Muscle of leg (tissue), 11 donors: ENCODE data around the gene WBP2. TPM values are rescaled to one million over a fixed set of nuclear protein-coding genes. Genes with fewer than 3 reads are reported as not detected.
A peak's percentile ranks its signal among the peaks of the same experiment; 100 is the strongest.
"Not testable (repeated sequence)": the region's sequence is repeated elsewhere in the genome, so short reads cannot be mapped to it uniquely, and the experiment has no call there.

Experiments
- DNase-seq: peaks from one replicate; pipeline ENCODE4 v3.0.0; 2013
- H3K27ac ChIP-seq: one replicate; pipeline ENCODE4 v1.5.1; 2013; ENCODE audit warnings: mild to moderate bottlenecking, low read length, control low read depth
- H3K27me3 ChIP-seq: one replicate; pipeline ENCODE4 v1.6.1; 2013; ENCODE audit warnings: low read length; ENCODE audit not compliant: control insufficient read depth, insufficient read depth
- H3K36me3 ChIP-seq: one replicate; pipeline ENCODE4 v1.6.1; 2013; ENCODE audit warnings: low read length; ENCODE audit not compliant: control insufficient read depth, insufficient read depth
- H3K4me1 ChIP-seq: one replicate; pipeline ENCODE4 v1.6.1; 2013; ENCODE audit warnings: low read length; ENCODE audit not compliant: control insufficient read depth, insufficient read depth
- H3K4me3 ChIP-seq: one replicate; pipeline ENCODE4 v1.5.1; 2013; ENCODE audit warnings: low read length, control low read depth
- H3K9me3 ChIP-seq: replicated peaks from 2 replicates; pipeline ENCODE4 v1.6.1; 2013; ENCODE audit warnings: low read depth, low read length; ENCODE audit not compliant: control insufficient read depth
- WGBS: methylation state at CpG from one replicate; pipeline ENCODE4 v1.1.5; 2013; ENCODE audit warnings: missing lambda C conversion rate; ENCODE audit not compliant: insufficient coverage; 5-methylcytosine and 5-hydroxymethylcytosine counted together
- polyA plus RNA-seq, 8 donors: library from polyadenylated mRNA; unstranded; fragments of 120-200 nt; gene quantifications; one replicate each; pipeline versions ENCODE4 v1.2.1 to v1.2.3, GENCODE V29; 2013; ENCODE audit warnings: inconsistent platforms in 1 of 8, low replicate concordance in 1 of 8; ENCODE audit not compliant: insufficient read length in 8 of 8, insufficient read depth in 1 of 8
- total RNA-seq: library from RNA; stranded (reverse); fragments of 120-200 nt; gene quantifications from one replicate; pipeline ENCODE4 v1.2.4, GENCODE V29; 2013

WBP2 gene
- total and polyA plus RNA-seq, 9 donors, result 16.0 to 64.1 (median 59.1) TPM

DNA sequence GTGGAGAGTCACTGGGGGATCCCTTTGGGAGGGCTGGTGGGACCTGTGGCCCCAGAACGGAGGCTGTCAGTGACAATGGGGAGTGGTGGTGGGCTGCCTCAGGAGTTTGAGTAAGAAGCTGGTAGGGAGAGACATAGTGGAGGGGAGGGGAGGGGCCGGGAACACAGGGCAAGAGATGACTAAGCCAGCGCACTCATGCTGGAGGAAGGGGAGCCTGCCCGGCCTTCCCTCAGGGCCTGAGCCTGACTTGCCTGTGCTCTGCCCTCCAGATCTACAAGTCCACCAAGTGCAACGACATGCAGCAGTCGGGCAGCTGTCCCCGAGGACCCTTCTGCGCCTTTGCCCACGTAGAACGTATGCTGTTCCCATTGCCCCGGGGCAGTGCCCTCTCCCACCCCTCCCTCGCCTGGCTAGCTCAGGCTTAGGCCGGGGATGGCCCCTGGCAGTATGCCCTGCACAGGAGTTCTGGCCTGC lies 40.2 kb downstream of the WBP2 start:
- Histone ChIP-seq H3K36me3 (peaks cover 94% of the 10 kb centered on the region), H3K4me1 (peaks cover 1% of the 10 kb centered on the region), H3K9me3 (no peaks in the 10 kb centered on the region), H3K4me3 (no peak overlapping the region), H3K27me3 (no peaks in the 10 kb centered on the region), H3K27ac (no peak overlapping the region)
- DNase-seq, result no peak
- 88% methylated on average over 11 of the region's 13 CpGs for WGBS

DNA sequence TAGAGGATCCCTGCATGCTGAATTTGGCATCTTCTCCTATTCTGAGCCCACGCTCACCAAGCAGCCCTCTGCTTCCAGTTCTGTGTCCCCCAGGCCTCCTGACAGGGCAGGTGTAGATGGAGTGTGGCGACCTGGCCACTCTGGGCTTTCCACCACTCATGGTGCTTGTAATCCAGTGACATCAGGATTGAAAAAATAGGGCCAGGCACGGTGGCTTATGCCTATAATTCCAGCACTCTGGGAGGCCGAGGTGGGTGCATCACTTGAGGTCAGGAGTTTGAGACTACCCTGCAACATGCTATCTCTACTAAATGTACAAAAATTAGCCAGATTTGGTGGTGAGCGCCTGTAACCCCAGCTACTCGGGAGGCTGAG lies 41.1 kb downstream of the WBP2 start:
- no peak overlapping the region for H3K4me3 ChIP-seq
- 100% methylated on average over 2 of the region's 6 CpGs for WGBS
- no peaks in the 10 kb centered on the region for H3K9me3 ChIP-seq
- no peaks in the 10 kb centered on the region for H3K27me3 ChIP-seq
- H3K36me3 ChIP-seq, result peaks cover 94% of the 10 kb centered on the region
- H3K27ac ChIP-seq, result no peak overlapping the region
- no peak for DNase-seq
- H3K4me1 ChIP-seq, result peaks cover 9% of the 10 kb centered on the region

DNA sequence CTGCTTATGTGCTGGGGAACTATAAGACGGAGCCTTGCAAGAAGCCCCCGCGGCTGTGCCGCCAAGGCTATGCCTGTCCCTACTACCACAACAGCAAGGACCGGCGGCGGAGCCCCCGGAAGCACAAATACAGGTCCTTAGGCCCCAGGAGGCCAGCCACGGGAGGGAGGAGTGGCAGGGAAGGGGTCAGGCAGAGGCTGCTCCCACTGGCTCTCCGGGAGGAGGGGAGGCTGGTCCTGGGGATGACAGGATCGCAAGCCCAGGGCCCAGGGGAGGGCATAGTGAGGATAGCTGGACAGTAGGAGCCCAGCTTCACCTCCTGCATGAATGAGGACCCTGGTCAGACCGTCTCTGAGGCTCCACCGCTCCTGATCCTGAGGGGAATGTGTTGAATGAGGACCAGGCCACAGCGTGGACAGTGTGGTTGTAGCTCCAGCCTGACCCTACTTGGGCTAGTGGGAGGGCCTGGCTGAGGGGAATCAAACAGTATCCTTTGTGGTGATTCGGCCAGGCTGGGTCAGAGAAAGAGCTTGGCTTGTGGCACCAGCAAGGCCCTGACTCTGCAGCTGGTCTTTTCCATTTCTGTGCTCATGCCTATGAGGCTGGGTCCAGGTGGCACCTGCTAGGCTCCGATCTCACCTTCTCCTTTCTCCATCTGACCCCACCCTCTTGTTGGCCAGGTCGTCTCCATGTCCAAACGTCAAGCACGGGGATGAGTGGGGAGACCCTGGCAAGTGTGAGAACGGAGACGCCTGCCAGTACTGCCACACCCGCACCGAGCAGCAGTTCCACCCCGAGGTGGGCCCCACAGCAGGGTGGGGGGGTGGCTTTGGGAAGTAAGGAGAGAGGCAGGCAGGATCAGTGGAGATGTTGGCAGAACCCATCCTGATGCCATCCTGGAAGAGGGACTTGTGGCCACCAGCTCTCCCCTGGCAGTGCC lies 41.8 kb downstream of the WBP2 start:
- WGBS, result 77% methylated on average over 15 of the region's 24 CpGs
- Histone ChIP-seq H3K27ac (no peak overlapping the region), H3K4me1 (peaks cover 14% of the 10 kb centered on the region), H3K36me3 (peaks cover 88% of the 10 kb centered on the region), H3K4me3 (no peak overlapping the region), H3K9me3 (no peaks in the 10 kb centered on the region), H3K27me3 (no peaks in the 10 kb centered on the region)
- no peak for DNase-seq

DNA sequence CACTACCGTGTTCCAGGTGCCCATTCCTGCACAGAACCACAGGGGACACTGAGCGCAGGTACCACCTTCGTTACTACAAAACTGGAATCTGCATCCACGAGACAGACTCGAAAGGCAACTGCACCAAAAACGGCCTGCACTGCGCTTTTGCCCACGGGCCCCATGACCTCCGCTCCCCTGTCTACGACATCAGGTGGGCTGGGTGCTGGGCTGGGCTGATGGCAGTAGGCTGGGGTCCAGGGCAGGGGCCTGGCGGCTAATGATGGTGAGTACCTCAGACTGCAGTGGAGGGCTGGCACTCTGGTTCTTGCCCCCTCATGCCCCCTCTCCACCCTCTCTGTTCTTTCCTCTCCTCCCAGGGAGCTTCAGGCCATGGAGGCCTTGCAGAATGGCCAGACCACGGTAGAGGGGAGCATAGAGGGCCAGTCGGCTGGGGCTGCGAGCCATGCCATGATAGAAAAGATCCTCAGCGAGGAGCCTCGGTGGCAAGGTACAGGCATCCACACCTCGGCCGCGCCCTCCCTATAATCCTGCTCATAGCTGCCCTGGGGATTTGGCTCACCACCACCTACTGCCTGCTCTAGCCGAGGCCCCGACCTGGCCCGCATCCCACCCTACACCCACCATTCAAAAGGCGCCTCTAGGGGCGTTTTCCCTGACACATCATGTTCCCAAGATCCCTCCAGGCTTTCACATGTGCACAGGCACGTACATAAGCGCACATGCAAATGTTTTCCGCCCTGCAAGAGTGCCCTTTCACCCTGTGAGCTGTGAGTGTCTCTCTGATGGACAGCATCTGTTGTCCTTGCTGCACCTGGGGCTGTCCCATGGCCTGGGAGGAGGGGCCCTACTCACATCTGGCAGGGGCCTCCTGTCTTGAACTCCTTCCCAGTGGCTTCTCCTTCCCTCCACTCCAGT lies 42.8 kb downstream of the WBP2 start:
- peaks cover 17% of the 10 kb centered on the region for H3K4me1 ChIP-seq
- no peak overlapping the region for H3K27ac ChIP-seq
- H3K9me3 ChIP-seq, result no peaks in the 10 kb centered on the region
- peaks cover 78% of the 10 kb centered on the region for H3K36me3 ChIP-seq
- H3K27me3 ChIP-seq, result no peaks in the 10 kb centered on the region
- DNase-seq, result no peak
- WGBS, result 77% methylated on average over 23 of the region's 27 CpGs
- no peak overlapping the region for H3K4me3 ChIP-seq

DNA sequence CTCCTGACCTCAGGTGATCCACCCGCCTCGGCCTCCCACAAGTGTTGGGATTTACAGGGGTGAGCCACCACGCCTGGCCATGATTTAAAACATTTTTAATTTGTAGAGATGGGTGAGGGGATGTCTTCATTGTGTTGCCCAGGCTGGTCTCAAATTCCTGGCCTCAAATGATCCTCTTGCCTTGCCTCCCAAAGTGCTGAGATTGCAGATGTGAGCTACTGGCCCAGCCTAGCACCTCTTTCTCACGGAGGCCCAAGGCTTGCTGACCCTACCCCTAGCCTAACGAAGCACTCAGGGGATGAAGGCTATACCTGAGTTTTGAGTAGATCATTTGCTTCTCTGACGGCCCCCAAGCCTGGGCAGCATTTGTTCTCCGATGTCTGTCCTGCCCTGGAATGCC lies 44.0 kb downstream of the WBP2 start:
- WGBS, result 87% methylated on average over 6 of the region's 7 CpGs

DNA sequence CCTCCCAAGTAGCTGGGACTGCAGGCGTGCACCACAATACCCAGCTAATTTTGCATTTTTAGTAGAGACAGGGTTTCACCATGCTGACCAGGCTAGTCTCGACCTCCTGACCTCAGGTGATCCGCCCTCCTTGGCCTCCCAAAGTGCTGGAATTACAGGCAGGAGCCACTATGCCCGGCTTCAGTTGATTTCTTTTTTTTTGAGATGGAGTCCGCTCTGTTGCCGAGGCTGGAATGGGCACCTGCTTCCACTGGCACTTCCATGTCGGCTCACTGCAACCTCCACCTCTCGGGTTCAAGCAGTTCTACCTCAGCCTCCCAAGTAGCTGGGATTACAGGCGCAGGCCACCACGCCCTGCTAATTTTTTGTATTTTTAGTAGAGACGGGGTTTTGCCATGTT lies 44.4 kb downstream of the WBP2 start:
- H3K27me3 ChIP-seq, DNase-seq, H3K27ac ChIP-seq, H3K9me3 ChIP-seq, H3K4me3 ChIP-seq: not testable (repeated sequence)
- WGBS, result 93% methylated on average over 9 of the region's 11 CpGs
- Histone ChIP-seq H3K4me1 (peaks cover 17% of the 10 kb centered on the region), H3K36me3 (peaks cover 63% of the 10 kb centered on the region)

More for the DNA sequence above, 44.0 kb downstream of the WBP2 start:
- Histone ChIP-seq H3K4me1 (peaks cover 17% of the 10 kb centered on the region), H3K27ac (no peak overlapping the region), H3K4me3 (no peak overlapping the region), H3K9me3 (no peaks in the 10 kb centered on the region), H3K36me3 (peaks cover 67% of the 10 kb centered on the region), H3K27me3 (no peaks in the 10 kb centered on the region)
- DNase-seq, result no peak

DNA sequence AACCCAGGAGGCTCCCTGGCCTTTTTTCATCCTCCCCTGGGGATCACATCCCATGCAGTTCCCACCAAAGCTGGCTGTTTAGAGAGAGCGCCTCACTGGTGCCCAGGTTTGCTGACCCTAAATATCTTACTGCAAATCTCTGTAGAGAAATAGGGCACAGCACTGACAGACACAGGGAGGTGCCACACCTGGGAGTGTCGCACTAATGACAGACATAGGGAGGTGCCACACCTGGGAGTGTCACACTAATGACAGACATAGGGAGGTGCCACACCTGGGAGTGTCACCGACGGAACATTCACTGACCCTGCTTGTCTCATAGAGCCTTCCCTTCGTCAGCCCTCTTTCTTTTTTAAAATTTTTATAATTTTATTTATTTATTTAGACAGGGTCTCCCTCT lies 44.9 kb downstream of the WBP2 start:
- Histone ChIP-seq H3K4me1 (peaks cover 17% of the 10 kb centered on the region), H3K36me3 (peaks cover 59% of the 10 kb centered on the region), H3K27ac (no peak overlapping the region), H3K9me3 (no peaks in the 10 kb centered on the region), H3K27me3 (no peaks in the 10 kb centered on the region), H3K4me3 (no peak overlapping the region)
- DNase-seq, result no peak
- WGBS, result 100% methylated on average over 1 of the region's 5 CpGs

DNA sequence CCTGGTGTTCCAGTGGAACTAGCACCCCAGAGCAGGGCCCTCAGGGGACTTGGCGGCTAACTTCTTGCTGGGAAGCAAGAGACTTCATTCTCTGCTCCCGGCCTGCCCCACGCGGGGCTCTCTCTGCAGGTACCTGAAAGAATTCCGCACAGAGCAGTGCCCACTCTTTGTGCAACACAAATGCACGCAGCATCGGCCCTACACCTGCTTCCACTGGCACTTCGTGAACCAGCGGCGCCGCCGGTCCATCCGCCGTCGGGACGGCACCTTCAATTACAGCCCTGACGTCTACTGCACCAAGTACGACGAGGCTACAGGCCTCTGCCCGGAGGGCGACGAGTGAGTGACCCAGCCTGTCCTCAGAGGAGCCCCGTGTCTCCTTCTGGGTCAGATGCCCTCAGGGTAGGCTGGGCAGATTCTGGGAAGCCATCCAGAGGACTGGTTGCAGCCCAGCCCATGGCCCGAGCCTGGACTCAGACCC lies 45.5 kb downstream of the WBP2 start:
- peaks cover 54% of the 10 kb centered on the region for H3K36me3 ChIP-seq
- no peak for DNase-seq

DNA sequence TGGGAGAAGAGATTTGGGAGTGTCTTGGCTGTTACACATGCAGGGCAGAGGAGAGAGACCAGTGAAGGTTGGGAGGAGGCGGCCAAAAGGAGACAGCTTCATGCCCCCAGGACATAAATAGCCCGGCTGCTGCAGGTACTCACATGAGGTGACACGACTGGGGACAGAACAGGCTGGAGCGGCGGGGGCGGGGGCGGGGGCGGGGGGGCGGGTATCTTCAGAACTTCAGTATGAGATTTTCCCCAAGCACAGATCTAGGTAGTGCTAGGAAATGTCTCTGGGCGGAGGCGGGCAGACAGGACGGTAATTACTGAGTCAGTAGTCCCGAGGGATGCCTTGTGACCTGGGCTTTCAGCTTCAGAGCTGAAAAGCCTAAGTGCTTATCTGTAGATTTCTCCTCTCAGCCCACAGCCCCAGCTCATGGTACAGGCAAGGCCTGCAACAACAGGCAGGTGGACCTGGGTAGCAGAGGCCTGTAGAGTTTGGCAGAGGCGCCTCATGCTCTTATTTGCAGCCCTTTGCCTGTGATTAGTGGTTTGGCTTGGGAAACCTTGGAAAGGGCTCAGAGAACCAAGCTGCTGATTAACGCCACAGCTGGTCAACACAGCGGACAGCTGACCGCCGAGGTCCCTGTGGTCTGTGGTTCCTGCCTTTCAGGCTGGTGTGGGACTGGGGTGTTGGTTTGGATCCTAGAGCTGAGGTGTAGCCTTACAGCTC lies 46.1 kb downstream of the WBP2 start:
- Histone ChIP-seq H3K4me3 (no peak overlapping the region), H3K4me1 (peaks cover 17% of the 10 kb centered on the region), H3K27me3 (no peaks in the 10 kb centered on the region), H3K9me3 (no peaks in the 10 kb centered on the region), H3K27ac (peak overlapping the region; percentile 63), H3K36me3 (peaks cover 49% of the 10 kb centered on the region)
- 45% methylated on average over 6 of the region's 18 CpGs for WGBS
- peak; percentile 65 for DNase-seq

More for the DNA sequence above, 45.5 kb downstream of the WBP2 start:
- Histone ChIP-seq H3K4me3 (no peak overlapping the region), H3K4me1 (peaks cover 17% of the 10 kb centered on the region), H3K27ac (peak overlapping the region; percentile 51), H3K27me3 (no peaks in the 10 kb centered on the region), H3K9me3 (no peaks in the 10 kb centered on the region)
- WGBS, result 90% methylated on average over 24 of the region's 24 CpGs
